Transverse colon (tissue), 4 donors: ENCODE measurements around the gene AMIGO1. TPM values are rescaled to one million over a fixed set of nuclear protein-coding genes. Genes with fewer than 3 reads are reported as not detected.

Experiments
- DNase-seq: peaks from one replicate; pipeline ENCODE4 v3.0.0-alpha.2; 2019
- H3K27ac ChIP-seq, 4 donors: fragments of 200-600 bp; sonication (generic); 2 replicates each; pipeline ENCODE4 v1.5.1; 2016 to 2018; ENCODE audit warnings: inconsistent platforms in 4 of 4
- H3K27me3 ChIP-seq: fragments of 200-600 bp; sonication (generic); 2 replicates; pipeline ENCODE4 v1.5.1; 2017; ENCODE audit warnings: inconsistent platforms
- H3K36me3 ChIP-seq, 4 donors: fragments of 200-600 bp; sonication (generic); 2 replicates each; pipeline ENCODE4 v1.5.1; 2017 to 2019; ENCODE audit warnings: inconsistent platforms in 4 of 4
- H3K4me1 ChIP-seq, 4 donors: fragments of 200-600 bp; sonication (generic); 2 replicates each; pipeline ENCODE4 v1.5.1; 2017 to 2020; ENCODE audit warnings: inconsistent platforms in 4 of 4
- H3K4me3 ChIP-seq, 4 donors: fragments of 200-600 bp; sonication (generic); 1 replicate in 1 of 4; 2 replicates in 3 of 4; pipeline versions ENCODE4 v1.5.1 to v1.6.1; 2017 to 2019; ENCODE audit warnings: inconsistent platforms in 4 of 4
- H3K9me3 ChIP-seq, 2 donors: fragments of 200-600 bp; sonication (generic); 2 replicates each; pipeline ENCODE4 v1.5.1; 2017 to 2019; ENCODE audit warnings: inconsistent platforms in 2 of 2
- CTCF ChIP-seq, 5 experiments: fragments of 200-600 bp in 3 of 5; fragments of 450-650 bp in 2 of 5; sonication (generic) in 3 of 5; IDR thresholded peaks; 1 replicate in 2 of 5; 2 replicates in 3 of 5; pipeline ENCODE4 v1.5.1; 2016 to 2017; ENCODE audit warnings: antibody characterized with exemption in 5 of 5, inconsistent platforms in 3 of 5, mild to moderate bottlenecking in 2 of 5, moderate library complexity in 1 of 5
- EP300 ChIP-seq: sonication (generic); formaldehyde crosslinking; IDR thresholded peaks from one replicate; pipeline ENCODE4 v1.6.1; 2017; ENCODE audit warnings: antibody characterized with exemption, low read depth
- POLR2A ChIP-seq: fragments of 450-650 bp; IDR thresholded peaks from one replicate; pipeline ENCODE4 v1.6.1; 2016; ENCODE audit warnings: antibody characterized with exemption, mild to moderate bottlenecking, moderate library complexity
- POLR2AphosphoS5 ChIP-seq, 3 donors: sonication (generic); formaldehyde crosslinking; IDR thresholded peaks; one replicate each; pipeline ENCODE4 v1.6.1; 2016; ENCODE audit warnings: antibody characterized with exemption in 3 of 3
- WGBS, 2 donors: methylation state at CpG; one replicate each; pipeline ENCODE4 v1.1.5; 2018; ENCODE audit warnings: low coverage in 1 of 2; 5-methylcytosine and 5-hydroxymethylcytosine counted together
- in situ Hi-C, 4 donors: fragments of 200-750 bp; cut with MboI; loops; one replicate each; pipeline versions ENCODE4 v1.15.0 to v1.15.1; 2017; ENCODE audit warnings: low sequenced_read_pairs in 3 of 4, low pct_ligation_motif_present in 1 of 4, low pct_unique_long_range_greater_than_20kb in 1 of 4
- intact Hi-C: fragments of 100-400 bp; cut with DNase I; formaldehyde crosslinking; loops from one replicate; pipeline ENCODE4 v1.15.1; 2023; ENCODE audit warnings: low total_unique reads
- total RNA-seq, 4 donors: library from RNA; depleted of rRNA; stranded (reverse); fragments of >200 nt; gene quantifications; one replicate each; pipeline ENCODE4 v1.1.0, GENCODE V29; 2016

The AMIGO1 gene
- total RNA-seq, 4 donors from 2014 or later = 0.60 to 8.1 (median 3.5) TPM

- WGBS, 2 donors = 0 to 1% methylated on average over 10 to 68 of the region's 68 CpGs
- peak; percentile 100 for TF ChIP-seq POLR2A
- peak; percentile 99 to 100 (median 99) for TF ChIP-seq POLR2AphosphoS5 (IDR thresholded peaks at IDR 0.05)
- peak in 1 of 5 experiments; percentile 12 for TF ChIP-seq CTCF (IDR thresholded peaks at IDR 0.05)
- TF ChIP-seq EP300 = no peak
- DNase-seq = peak; percentile 99
- Histone ChIP-seq H3K9me3 (no peaks in the 10 kb centered on the region), H3K4me1 (peaks cover 9 to 55% (median 30%) of the 10 kb centered on the region in 4 donors), H3K27ac (peak within 1 kb of the TSS; percentile 95 to 98 (median 97)), H3K4me3 (peak within 1 kb of the TSS; percentile 65 to 94 (median 85)), H3K36me3 (no peaks in the 10 kb centered on the region), H3K27me3 (no peaks in the 10 kb centered on the region)
- in situ Hi-C loops (loop anchor here (5.0 to 25.0 kb wide), 6 partner anchors 74 to 439 kb away; partner anchors contain the start of gene AHCYL1 (in 4 of the 4)), intact Hi-C loops (loop anchor here (5.0 kb wide), 1 partner anchor 79 kb away; no protein-coding TSS in a partner anchor)
Observed at GRCh38 chr1:109548321-109549267, 39.1 kb upstream of the AMIGO1 start, which contains the start of gene GNAI3. TSS of gene GNAI3 (plus strand) at chr1:109548615. CDS start at chr1:109548721, 106 bp downstream.

- H3K27ac ChIP-seq = peak overlapping the region; percentile 95 to 98 (median 97)
- no peaks in the 10 kb centered on the region for H3K27me3 ChIP-seq
- DNase-seq = peak; percentile 47
- TF ChIP-seq POLR2AphosphoS5 (IDR thresholded peaks at IDR 0.05) (no peak), CTCF (IDR thresholded peaks at IDR 0.05) (no peak), EP300 (no peak), POLR2A (no peak)
- H3K36me3 ChIP-seq = no peaks in the 10 kb centered on the region
- peaks cover 9 to 47% (median 27%) of the 10 kb centered on the region in 4 donors for H3K4me1 ChIP-seq
- H3K4me3 ChIP-seq = peak overlapping the region; percentile 53 to 94 (median 73)
- H3K9me3 ChIP-seq = no peaks in the 10 kb centered on the region
- 7 to 26% methylated on average over 8 to 22 of the region's 22 CpGs for WGBS, 2 donors
- in situ Hi-C loops = loop anchor here (5.0 to 25.0 kb wide), 6 partner anchors 75 to 440 kb away; partner anchors contain the start of gene AHCYL1 (in 4 of the 4)
- intact Hi-C loops = loop anchor here (5.0 kb wide), 1 partner anchor 80 kb away; no protein-coding TSS in a partner anchor
Observed at GRCh38 chr1:109547463-109548320, 38.2 kb upstream of the AMIGO1 start.

- intact Hi-C loops = loop anchor here (5.0 kb wide), 1 partner anchor 81 kb away; no protein-coding TSS in a partner anchor
- peak; percentile 94 for DNase-seq
- H3K27ac ChIP-seq = peak overlapping the region; percentile 95 to 98 (median 97)
- H3K9me3 ChIP-seq = no peaks in the 10 kb centered on the region
- no peaks in the 10 kb centered on the region for H3K27me3 ChIP-seq
- 14 to 26% methylated on average over 3 to 5 of the region's 5 CpGs for WGBS, 2 donors
- H3K36me3 ChIP-seq = no peaks in the 10 kb centered on the region
- TF ChIP-seq EP300 = no peak
- TF ChIP-seq POLR2A = peak; percentile 10
- peak in 1 of 3 donors; percentile 45 for TF ChIP-seq POLR2AphosphoS5 (IDR thresholded peaks at IDR 0.05)
- TF ChIP-seq CTCF (IDR thresholded peaks at IDR 0.05) = peak; percentile 79 to 94 (median 83)
- in situ Hi-C loops = loop anchor here (5.0 to 25.0 kb wide), 6 partner anchors 76 to 441 kb away; partner anchors contain the start of gene AHCYL1 (in 4 of the 4)
- peaks cover 9 to 37% (median 26%) of the 10 kb centered on the region in 4 donors for H3K4me1 ChIP-seq
- H3K4me3 ChIP-seq = peak overlapping the region in 2 of 4 donors; percentile 65 to 94
Observed at GRCh38 chr1:109546311-109547109, 37.0 kb upstream of the AMIGO1 start.
